Measurements from ENCODE around the gene DDX1. TPM values are rescaled to one million over a fixed set of nuclear protein-coding genes. Genes with fewer than 3 reads are reported as not detected.

DDX1 gene
- total RNA-seq, 4 donors from 2014 or later, result 23.8 to 93.1 (median 56.6) TPM

DNA sequence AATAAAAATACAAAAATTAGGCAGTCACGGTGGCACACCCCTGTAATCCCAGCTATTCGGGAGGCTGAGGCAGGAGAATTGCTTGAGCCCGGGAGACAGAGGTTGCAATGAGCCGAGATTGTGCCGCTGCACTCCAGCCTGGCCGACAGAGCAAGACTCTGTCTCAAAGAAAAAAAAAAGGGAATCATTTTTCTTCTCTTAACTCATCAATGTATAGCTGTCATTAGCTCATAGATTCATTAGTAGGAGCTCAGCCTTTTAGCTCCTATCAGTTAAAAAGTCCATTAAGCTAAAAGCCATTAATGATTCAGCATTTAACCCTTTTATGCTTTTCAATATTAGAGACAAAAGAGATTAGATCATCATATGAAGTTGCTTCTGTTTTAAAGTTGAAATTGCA is 24.8 kb upstream of the DDX1 start:
- TF ChIP-seq, protein P1, sequence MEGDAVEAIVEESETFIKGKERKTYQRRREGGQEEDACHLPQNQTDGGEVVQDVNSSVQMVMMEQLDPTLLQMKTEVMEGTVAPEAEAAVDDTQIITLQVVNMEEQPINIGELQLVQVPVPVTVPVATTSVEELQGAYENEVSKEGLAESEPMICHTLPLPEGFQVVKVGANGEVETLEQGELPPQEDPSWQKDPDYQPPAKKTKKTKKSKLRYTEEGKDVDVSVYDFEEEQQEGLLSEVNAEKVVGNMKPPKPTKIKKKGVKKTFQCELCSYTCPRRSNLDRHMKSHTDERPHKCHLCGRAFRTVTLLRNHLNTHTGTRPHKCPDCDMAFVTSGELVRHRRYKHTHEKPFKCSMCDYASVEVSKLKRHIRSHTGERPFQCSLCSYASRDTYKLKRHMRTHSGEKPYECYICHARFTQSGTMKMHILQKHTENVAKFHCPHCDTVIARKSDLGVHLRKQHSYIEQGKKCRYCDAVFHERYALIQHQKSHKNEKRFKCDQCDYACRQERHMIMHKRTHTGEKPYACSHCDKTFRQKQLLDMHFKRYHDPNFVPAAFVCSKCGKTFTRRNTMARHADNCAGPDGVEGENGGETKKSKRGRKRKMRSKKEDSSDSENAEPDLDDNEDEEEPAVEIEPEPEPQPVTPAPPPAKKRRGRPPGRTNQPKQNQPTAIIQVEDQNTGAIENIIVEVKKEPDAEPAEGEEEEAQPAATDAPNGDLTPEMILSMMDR (IDR thresholded peaks at IDR 0.05), result no peak
- no peak for TF ChIP-seq POLR2A (IDR thresholded peaks at IDR 0.05)
- intact Hi-C loops (cut with DNase I; ENCODE audit: low total_unique reads), result no loop called here
- Histone ChIP-seq H3K27me3 (no peaks in the 10 kb centered on the region), H3K9me3 (no peaks in the 10 kb centered on the region), H3K36me3 (no peaks in the 10 kb centered on the region), H3K27ac (no peak overlapping the region), H3K4me3 (no peak overlapping the region), H3K4me1 (no peaks in the 10 kb centered on the region)
- DNase-seq, result no peak

DNA sequence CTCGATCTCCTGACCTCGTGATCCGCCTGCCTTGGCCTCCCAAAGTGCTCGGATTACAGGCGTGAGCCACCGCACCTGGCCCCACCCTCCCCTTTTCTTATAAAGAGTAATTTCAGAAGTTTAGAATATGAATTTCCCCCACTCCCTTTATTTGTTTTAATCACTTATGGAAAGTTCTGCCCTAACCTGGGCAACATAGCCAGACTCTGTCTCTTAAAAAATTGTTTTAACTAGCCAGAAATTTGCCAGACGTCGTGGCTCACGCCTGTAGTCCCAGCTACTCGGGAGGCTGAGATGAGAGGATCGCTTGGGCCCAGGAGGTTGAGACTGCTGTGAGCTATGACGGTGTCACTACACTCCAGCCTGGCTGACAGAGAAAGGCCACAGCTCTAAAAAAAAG is 22.8 kb upstream of the DDX1 start:
- no peak for DNase-seq
- Histone ChIP-seq H3K27ac (no peak overlapping the region), H3K36me3 (no peaks in the 10 kb centered on the region), H3K4me3 (no peak overlapping the region), H3K9me3 (no peaks in the 10 kb centered on the region), H3K27me3 (no peaks in the 10 kb centered on the region), H3K4me1 (no peaks in the 10 kb centered on the region)
- no peak for TF ChIP-seq POLR2A (IDR thresholded peaks at IDR 0.05)
- TF ChIP-seq, protein P1 (IDR thresholded peaks at IDR 0.05), result no peak
- intact Hi-C loops (cut with DNase I; ENCODE audit: low total_unique reads), result no loop called here

DNA sequence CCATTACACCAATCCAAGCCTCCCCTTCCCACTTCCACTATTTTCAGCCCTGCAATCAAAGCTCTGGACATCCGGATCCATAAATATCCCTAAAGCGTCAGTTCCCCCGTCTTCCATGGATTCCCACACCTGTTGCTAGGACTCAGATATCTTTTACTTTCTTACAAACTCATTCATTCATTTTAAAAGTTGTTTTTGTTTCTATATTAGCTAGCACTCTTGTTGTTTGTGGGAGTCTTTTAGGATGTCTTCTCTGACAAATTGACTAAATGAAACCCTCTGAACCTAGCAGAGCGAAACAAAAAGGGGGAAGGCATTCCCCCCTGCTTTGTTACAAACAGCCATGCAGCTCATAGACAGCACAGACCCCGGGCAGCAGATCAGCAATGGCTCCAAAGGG is 21.6 kb upstream of the DDX1 start:
- Histone ChIP-seq H3K27me3 (no peaks in the 10 kb centered on the region), H3K4me1 (no peaks in the 10 kb centered on the region), H3K4me3 (no peak overlapping the region), H3K27ac (no peak overlapping the region), H3K9me3 (no peaks in the 10 kb centered on the region), H3K36me3 (no peaks in the 10 kb centered on the region)
- no peak for DNase-seq
- intact Hi-C loops (cut with DNase I; ENCODE audit: low total_unique reads), result no loop called here
- TF ChIP-seq, protein P1 (IDR thresholded peaks at IDR 0.05), result no peak
- TF ChIP-seq POLR2A (IDR thresholded peaks at IDR 0.05), result no peak

DNA sequence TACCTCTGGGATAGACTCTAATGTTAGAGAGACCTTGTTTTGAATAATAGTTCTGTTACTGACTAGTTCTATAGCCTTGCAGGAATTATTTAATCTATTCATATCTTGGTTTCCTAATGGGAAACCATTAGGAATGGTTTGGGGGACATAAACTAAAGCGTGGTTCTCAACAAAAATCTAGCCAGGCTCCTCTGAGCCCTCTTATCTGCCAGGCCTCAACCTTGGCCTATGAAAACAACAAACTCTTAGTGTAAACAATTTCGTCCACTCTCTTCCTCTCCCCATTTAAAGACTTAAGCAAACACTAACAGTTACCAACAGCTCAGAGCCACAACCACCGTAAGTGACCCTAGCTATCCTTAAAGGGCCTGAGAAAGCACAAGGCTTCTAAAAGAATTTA is 19.9 kb upstream of the DDX1 start:
- intact Hi-C loops (cut with DNase I; ENCODE audit: low total_unique reads), result no loop called here

DNA sequence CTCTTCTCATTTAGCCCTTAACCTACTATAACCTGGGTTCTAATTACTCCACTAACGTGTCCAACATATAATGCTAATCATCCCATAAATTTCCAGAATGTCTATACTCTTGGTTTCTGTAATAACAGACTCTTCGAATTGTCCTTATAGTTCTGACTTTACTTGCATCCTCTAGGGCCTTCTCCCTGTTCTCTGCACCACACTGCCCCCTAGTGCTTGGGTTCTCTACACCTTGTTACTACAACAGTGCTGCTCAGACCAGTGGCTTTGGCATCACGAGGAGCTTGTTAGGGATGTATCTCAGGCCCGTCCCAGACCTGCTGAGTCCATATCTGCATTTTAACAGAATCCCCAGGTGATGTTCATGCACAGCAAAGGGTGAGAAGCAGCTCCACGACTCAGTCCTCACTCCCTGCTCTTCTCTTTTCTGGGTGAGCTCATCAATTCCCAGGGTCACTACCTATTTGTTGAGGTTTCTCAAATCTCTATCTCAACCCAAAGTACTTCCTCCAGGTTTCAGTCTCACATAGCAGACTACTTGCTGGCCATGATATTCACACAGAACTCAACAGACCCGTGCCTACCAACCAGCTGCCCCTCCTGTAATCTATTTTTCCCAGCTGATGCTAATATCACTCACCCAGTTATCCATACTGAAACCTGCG is 14.5 kb upstream of the DDX1 start:
- H3K4me1 ChIP-seq, result no peaks in the 10 kb centered on the region
- intact Hi-C loops (cut with DNase I; ENCODE audit: low total_unique reads), result no loop called here
- DNase-seq, result peak; percentile 74 to 80
- H3K9me3 ChIP-seq, result no peaks in the 10 kb centered on the region
- no peak for TF ChIP-seq POLR2A (IDR thresholded peaks at IDR 0.05)
- TF ChIP-seq, protein P1 (IDR thresholded peaks at IDR 0.05), result peak; percentile 53 to 71 (median 59)
- no peaks in the 10 kb centered on the region for H3K27me3 ChIP-seq
- no peak overlapping the region for H3K27ac ChIP-seq
- no peak overlapping the region for H3K4me3 ChIP-seq
- no peaks in the 10 kb centered on the region for H3K36me3 ChIP-seq

More for the DNA sequence above, 19.9 kb upstream of the DDX1 start:
- Histone ChIP-seq H3K27ac (no peak overlapping the region), H3K4me3 (no peak overlapping the region), H3K36me3 (no peaks in the 10 kb centered on the region), H3K4me1 (no peaks in the 10 kb centered on the region), H3K27me3 (no peaks in the 10 kb centered on the region), H3K9me3 (no peaks in the 10 kb centered on the region)
- TF ChIP-seq, protein P1 (IDR thresholded peaks at IDR 0.05), result no peak
- no peak for TF ChIP-seq POLR2A (IDR thresholded peaks at IDR 0.05)
- DNase-seq, result no peak

Measured in uterus (tissue), 4 donors.